Activated CD4-positive, alpha-beta T cell treated with anti-CD3 and anti-CD28 coated beads for 1 hour (primary cell): ENCODE data around the gene SEPTIN10.
A peak's percentile ranks its signal among the peaks of the same experiment; 100 is the strongest.
"Not testable (repeated sequence)": the region's sequence is repeated elsewhere in the genome, so short reads cannot be mapped to it uniquely, and the experiment has no call there.

Experiments used
- DNase-seq: peaks from one replicate; pipeline ENCODE4 v3.0.0-alpha.2; 2020

SEPTIN10 gene

GRCh38 chr2:109613922-109614714, at the start of gene SEPTIN10, which contains the start of gene SOWAHC:
TSS of gene SEPTIN10 (minus strand) at chr2:109613966. CDS start at chr2:109613827, 139 bp downstream.
TSS of gene SOWAHC (plus strand) at chr2:109614364. CDS start at chr2:109614490, 126 bp downstream.
- peak; percentile 64 for DNase-seq

- DNase-seq: no peak
Measured at GRCh38 chr2:109662889-109663288, 49.1 kb upstream of the SEPTIN10 start.

GRCh38 chr2:109660046-109660860, 46.5 kb upstream of the SEPTIN10 start:
- no peak for DNase-seq

GRCh38 chr2:109659396-109660045, 45.8 kb upstream of the SEPTIN10 start:
- no peak for DNase-seq

- no peak for DNase-seq
Measured at GRCh38 chr2:109655287-109655686, 41.5 kb upstream of the SEPTIN10 start.

DNA sequence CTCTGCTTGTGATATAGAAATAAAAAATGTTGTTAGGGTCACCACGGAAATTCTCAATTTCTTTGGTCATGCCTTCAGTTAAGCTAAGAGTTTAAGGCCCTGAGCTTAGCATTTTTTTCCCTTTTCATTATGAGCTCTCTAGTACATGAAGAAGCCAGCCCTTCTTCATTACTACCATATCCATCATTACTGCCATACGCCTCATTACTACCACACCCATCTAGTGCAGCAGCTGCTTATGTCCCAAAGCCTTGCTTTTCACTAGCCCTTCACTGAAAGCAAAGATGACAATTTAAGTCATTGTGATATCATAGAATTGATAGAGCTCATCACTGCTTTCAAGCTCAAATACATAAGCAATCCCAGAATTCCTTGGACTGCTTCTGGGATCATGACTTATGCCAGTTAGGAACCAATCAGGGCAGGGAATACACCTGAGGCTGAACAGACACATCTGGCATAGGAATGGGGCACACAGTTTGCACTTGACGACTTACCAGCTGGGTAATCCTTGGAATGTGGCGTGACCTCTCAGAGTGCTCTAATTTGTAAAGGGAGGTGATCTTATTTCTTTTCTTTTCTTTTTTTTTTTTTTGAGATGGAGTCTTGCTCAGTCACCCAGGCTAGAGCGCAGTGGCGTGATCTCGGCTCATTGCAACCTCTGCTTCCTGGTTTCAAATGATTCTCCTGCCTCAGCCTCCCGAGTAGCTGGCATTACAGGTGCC, 40.7 kb upstream of the SEPTIN10 start:
- no peak for DNase-seq

GRCh38 chr2:109649736-109650695, 36.2 kb upstream of the SEPTIN10 start:
- no peak for DNase-seq

GRCh38 chr2:109648041-109648527, 34.3 kb upstream of the SEPTIN10 start:
- DNase-seq: no peak

- no peak for DNase-seq
Measured at GRCh38 chr2:109647636-109648035, 33.9 kb upstream of the SEPTIN10 start.

- DNase-seq: no peak
Measured at GRCh38 chr2:109646961-109647360, 33.2 kb upstream of the SEPTIN10 start.

DNA sequence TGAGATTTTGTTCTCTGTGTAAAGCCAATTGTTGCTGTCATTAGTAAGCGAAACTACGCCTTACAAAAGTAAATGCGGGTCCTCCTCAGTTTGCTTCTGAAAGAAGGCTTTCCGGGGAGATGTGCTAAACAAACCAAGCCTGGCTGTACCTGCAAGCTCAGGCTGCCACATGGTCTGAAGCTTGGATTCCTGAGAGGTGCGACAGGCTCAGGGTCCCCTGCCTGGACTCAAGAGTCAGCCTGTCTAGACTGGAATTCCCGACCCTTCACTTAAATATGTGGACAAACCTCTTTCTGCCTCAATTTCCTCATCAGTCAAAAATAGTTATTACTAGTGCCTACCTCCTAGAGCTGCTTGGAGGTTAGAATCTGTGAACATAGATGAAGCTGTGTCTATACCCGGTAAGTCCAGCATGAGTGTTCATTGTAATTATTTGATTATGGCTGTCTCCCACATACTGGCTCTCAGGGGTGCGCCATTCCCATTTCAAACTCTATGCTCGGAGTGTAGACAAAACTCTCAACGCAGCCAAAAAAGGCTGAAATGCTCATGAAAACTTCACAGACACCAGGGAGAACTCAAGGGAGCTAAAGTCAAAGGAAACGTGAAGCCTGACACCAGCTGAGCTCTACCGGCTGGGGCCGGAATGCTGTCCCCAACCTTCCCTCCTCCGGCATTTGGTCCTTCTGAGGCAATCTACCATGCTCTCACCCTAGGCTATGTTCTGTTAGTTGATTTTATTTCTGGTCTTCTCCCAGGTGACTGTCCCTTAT, 31.8 kb upstream of the SEPTIN10 start:
- DNase-seq: no peak

DNA sequence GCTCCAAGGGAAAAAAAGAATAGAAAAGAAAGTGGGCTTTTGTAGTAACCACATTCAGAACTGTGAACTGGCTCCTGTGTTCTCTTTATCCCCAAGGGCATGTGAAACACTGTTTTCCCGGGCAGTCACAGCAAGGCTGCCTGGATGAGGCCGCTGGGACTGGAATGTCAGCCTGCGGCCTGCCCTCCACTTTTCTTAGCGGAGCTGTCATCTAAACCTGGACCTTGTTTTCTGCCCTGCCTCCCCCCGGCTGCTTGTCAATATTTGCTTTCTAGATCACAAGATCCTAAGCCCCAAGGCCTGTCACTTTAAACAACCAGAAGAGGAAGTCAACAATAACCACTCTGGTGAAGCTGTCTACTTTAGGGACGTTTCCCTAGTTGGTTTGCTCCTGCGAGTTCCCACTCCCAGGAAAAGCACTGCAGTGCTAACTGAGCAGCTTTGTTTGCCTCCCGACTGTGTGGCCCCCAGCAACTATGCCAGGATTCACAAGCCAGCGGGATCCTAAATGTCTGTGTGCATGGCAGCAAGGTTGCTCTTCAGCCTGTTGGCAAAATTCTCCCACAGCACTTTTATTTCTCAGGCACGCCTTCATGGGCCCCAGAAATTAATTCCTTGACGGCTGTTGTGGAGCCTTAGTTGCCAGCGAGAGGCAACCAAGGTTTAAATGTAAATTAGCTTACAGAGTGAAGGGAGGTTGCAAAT, 31.0 kb upstream of the SEPTIN10 start:
- DNase-seq: no peak

DNA sequence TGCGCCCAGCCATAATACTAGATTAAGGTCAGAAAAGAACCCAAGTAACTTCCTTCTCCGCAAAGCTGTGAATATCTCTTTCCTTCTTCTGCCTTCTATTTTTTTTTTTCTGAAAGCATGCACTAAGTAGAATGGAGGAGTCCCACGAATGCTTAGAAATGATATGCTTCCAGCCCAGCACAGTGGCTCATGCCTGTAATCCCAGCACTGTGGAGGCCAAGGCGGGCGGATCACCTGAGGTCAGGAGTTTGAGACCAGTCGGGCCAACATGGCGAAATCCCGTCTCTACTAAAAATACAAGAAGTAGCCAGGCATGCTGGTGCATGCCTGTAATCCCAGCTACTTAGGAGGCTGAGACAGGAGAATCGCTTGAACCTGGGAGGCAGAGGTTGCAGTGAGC, 26.2 kb upstream of the SEPTIN10 start:
- DNase-seq: not testable (repeated sequence)

DNA sequence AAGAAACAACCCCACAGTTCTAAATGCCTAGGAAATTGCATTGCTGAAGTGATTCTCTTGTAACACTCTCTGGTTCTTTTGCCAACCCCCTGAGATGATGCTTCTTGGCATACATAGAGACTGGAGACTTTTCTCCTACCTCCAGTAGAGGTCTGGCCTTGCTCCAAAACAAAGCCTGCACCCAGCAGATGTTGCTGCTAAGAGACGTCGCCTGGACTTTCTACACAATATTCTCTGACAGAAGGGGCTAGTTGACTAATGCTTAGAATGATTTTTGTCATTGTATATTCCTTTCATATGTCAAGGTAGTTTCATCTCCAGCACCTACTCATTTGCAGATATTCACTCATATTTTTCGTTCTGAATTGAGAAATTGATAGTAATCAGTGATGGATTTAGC, 25.0 kb upstream of the SEPTIN10 start:
- no peak for DNase-seq

DNA sequence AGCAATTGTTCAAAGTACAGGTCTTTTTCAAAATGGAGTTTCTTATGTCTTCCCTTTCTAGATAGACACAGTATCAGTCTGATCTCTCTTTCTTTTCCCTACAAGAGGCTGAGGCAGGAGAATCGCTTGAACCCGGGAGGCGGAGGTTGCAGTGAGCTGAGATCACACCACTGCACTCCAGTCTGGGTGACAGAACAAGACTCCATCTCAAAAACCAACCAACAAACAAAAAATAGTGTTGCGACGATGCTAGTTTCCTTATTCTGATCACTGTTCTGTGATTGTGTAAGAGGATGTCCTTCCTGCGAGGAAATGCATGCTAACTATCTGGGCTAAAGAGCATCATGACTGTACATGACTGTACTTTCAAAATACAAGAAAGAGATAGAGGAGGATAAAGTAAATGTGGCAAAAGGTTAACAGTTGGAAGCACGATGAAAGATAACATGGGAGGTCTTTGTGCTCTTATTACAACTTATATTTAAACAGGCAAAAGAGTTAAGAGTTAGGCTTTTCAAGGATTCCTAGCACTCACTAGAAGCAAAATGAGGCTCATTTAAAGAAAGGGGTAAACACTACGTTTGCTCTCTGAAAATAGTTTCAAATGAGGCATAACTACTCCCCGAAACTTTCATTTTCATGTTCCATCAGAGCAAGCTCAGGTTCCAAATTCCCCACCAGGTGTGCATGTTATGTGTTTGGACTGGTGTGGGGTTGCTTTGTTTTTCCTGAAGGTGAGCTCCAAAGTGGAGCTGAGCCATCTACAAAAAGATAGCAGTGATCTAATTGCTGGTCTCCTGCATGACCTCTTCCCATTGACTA, 24.2 kb upstream of the SEPTIN10 start:
- DNase-seq: no peak

DNA sequence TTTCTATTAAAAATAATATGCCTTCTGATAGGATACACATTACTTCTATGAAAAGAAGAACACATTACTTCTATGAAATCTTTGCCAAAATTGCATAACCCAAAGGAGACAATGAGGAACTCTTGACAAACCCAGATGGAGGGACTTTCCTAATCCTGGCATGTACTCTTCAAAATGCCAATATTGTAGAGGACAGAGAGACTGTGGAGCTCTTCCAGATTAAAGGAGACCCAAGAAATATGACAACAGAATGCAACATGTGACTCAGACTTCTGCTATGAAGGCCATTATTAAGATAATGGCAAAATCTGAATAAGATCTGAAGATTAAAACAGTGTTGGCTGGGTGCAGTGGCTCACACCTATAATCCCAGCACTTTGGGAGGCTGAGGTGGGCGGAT, 22.6 kb upstream of the SEPTIN10 start:
- DNase-seq: no peak

GRCh38 chr2:109635426-109636304, 21.9 kb upstream of the SEPTIN10 start:
- no peak for DNase-seq
